ENCODE measurements around the gene PPP1R12B. TPM values are rescaled to one million over a fixed set of nuclear protein-coding genes. Genes with fewer than 3 reads are reported as not detected.

The PPP1R12B gene
- total RNA-seq, 1 donor from 2014 or later = 61.6 TPM

- H3K36me3 Mint-ChIP-seq = no peaks in the 10 kb centered on the region
- no peak for TF ChIP-seq CTCF (IDR thresholded peaks at IDR 0.05; ENCODE audit: unreplicated experiment)
- H3K4me3 Mint-ChIP-seq = no peak overlapping the region
- no peaks in the 10 kb centered on the region for H3K9me3 Mint-ChIP-seq
- H3K4me1 Mint-ChIP-seq = peaks cover 14% of the 10 kb centered on the region
- H3K27ac Mint-ChIP-seq = no peak overlapping the region
- peaks cover 11% of the 10 kb centered on the region for H3K27me3 Mint-ChIP-seq (ENCODE audit: low read depth)
- no peak for DNase-seq (ENCODE audit: low spot score in 2 of 2, unreplicated experiment in 2 of 2)
Measured at GRCh38 chr1:202310071-202310725, 38.3 kb upstream of the PPP1R12B start.

GRCh38 chr1:202310746-202311145 is 37.8 kb upstream of the PPP1R12B start:
- Mint-ChIP-seq H3K4me3 (no peak overlapping the region), H3K4me1 (peaks cover 14% of the 10 kb centered on the region), H3K36me3 (no peaks in the 10 kb centered on the region), H3K27ac (peak overlapping the region; percentile 39), H3K9me3 (no peaks in the 10 kb centered on the region), H3K27me3 (ENCODE audit: low read depth) (peaks cover 11% of the 10 kb centered on the region)
- DNase-seq (ENCODE audit: low spot score in 2 of 2, unreplicated experiment in 2 of 2) = no peak
- no peak for TF ChIP-seq CTCF (IDR thresholded peaks at IDR 0.05; ENCODE audit: unreplicated experiment)

- Mint-ChIP-seq H3K27ac (no peak overlapping the region), H3K9me3 (no peaks in the 10 kb centered on the region), H3K27me3 (ENCODE audit: low read depth) (peaks cover 11% of the 10 kb centered on the region), H3K4me3 (no peak overlapping the region), H3K36me3 (no peaks in the 10 kb centered on the region), H3K4me1 (peaks cover 14% of the 10 kb centered on the region)
- no peak for DNase-seq (ENCODE audit: low spot score in 2 of 2, unreplicated experiment in 2 of 2)
- TF ChIP-seq CTCF (IDR thresholded peaks at IDR 0.05; ENCODE audit: unreplicated experiment) = no peak
Measured at GRCh38 chr1:202311875-202312635, 36.4 kb upstream of the PPP1R12B start.

- Mint-ChIP-seq H3K4me3 (no peak overlapping the region), H3K4me1 (peaks cover 14% of the 10 kb centered on the region), H3K27ac (no peak overlapping the region), H3K9me3 (no peaks in the 10 kb centered on the region), H3K36me3 (no peaks in the 10 kb centered on the region), H3K27me3 (ENCODE audit: low read depth) (peaks cover 8% of the 10 kb centered on the region)
- peak; percentile 55 to 85 for DNase-seq (ENCODE audit: low spot score in 2 of 2, unreplicated experiment in 2 of 2)
- peak; percentile 82 for TF ChIP-seq CTCF (IDR thresholded peaks at IDR 0.05; ENCODE audit: unreplicated experiment)
Measured at GRCh38 chr1:202315576-202316168, 32.8 kb upstream of the PPP1R12B start.

- Mint-ChIP-seq H3K36me3 (no peaks in the 10 kb centered on the region), H3K27me3 (ENCODE audit: low read depth) (peaks cover 9% of the 10 kb centered on the region), H3K4me3 (no peak overlapping the region), H3K27ac (no peak overlapping the region), H3K4me1 (peaks cover 10% of the 10 kb centered on the region), H3K9me3 (no peaks in the 10 kb centered on the region)
- DNase-seq (ENCODE audit: low spot score in 2 of 2, unreplicated experiment in 2 of 2) = no peak
- TF ChIP-seq CTCF (IDR thresholded peaks at IDR 0.05; ENCODE audit: unreplicated experiment) = no peak
Measured at GRCh38 chr1:202316186-202316585, 32.3 kb upstream of the PPP1R12B start.

Data from mesothelial cell of epicardium (in vitro differentiated cells).